Measurements from ENCODE around the gene TMEM218.

DNA sequence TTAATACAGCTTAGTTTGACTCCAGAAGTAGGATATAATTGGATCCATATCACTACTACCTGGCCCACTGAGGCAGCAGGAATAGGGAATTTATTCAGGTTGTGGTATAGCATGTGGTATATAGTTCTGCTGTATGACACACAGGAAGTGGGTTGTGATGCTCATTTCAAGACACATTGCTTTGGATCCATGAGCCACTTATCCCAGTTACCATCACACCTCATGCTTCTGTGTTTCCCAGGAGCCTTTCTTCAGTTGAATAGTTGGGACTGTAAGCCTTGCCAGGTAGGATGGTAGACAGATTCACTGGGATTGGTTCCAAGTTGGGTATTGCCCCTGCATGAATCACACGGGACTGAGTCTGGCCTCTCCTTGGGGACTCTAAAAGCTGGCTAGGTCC, 58.3 kb downstream of the TMEM218 start:
- TF ChIP-seq EZH2 (IDR thresholded peaks at IDR 0.05; ENCODE audit: borderline replicate concordance, low read depth, low read length, severe bottlenecking): no peak
- TF ChIP-seq, protein P1, sequence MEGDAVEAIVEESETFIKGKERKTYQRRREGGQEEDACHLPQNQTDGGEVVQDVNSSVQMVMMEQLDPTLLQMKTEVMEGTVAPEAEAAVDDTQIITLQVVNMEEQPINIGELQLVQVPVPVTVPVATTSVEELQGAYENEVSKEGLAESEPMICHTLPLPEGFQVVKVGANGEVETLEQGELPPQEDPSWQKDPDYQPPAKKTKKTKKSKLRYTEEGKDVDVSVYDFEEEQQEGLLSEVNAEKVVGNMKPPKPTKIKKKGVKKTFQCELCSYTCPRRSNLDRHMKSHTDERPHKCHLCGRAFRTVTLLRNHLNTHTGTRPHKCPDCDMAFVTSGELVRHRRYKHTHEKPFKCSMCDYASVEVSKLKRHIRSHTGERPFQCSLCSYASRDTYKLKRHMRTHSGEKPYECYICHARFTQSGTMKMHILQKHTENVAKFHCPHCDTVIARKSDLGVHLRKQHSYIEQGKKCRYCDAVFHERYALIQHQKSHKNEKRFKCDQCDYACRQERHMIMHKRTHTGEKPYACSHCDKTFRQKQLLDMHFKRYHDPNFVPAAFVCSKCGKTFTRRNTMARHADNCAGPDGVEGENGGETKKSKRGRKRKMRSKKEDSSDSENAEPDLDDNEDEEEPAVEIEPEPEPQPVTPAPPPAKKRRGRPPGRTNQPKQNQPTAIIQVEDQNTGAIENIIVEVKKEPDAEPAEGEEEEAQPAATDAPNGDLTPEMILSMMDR (IDR thresholded peaks at IDR 0.05; ENCODE audit: borderline replicate concordance, extremely low read depth, low read length, poor library complexity, severe bottlenecking): no peak
